ENCODE data around the gene FHIT. TPM values are rescaled to one million over a fixed set of nuclear protein-coding genes. Genes with fewer than 3 reads are reported as not detected.

FHIT gene
- total and polyA plus RNA-seq, 8 donors = 1.8 to 10.6 (median 7.1) TPM

DNA sequence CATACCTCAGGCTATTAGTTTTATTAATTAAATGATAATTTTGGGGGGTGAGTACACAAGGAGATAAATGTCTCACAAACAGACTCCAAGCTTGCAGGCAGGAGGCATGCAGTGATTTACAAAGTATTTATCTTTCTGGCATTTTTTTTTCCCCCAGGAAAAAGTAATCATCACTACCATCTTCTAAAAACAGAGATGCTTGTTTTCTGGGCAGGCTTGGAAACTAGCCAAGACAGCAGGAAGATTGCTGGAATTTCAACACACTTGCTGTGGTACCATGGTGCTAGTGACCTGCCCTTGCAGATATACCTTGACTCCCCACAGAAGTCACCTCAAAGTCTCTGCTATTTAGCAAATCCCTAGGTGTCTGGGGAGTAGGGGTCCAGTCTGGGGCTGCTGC, 1468.6 kb downstream of the FHIT start:
- TF ChIP-seq POLR2A (IDR thresholded peaks at IDR 0.05) (no peak), EP300 (IDR thresholded peaks at IDR 0.05) (no peak), POLR2AphosphoS5 (IDR thresholded peaks at IDR 0.05) (no peak)
- TF ChIP-seq, protein P1, sequence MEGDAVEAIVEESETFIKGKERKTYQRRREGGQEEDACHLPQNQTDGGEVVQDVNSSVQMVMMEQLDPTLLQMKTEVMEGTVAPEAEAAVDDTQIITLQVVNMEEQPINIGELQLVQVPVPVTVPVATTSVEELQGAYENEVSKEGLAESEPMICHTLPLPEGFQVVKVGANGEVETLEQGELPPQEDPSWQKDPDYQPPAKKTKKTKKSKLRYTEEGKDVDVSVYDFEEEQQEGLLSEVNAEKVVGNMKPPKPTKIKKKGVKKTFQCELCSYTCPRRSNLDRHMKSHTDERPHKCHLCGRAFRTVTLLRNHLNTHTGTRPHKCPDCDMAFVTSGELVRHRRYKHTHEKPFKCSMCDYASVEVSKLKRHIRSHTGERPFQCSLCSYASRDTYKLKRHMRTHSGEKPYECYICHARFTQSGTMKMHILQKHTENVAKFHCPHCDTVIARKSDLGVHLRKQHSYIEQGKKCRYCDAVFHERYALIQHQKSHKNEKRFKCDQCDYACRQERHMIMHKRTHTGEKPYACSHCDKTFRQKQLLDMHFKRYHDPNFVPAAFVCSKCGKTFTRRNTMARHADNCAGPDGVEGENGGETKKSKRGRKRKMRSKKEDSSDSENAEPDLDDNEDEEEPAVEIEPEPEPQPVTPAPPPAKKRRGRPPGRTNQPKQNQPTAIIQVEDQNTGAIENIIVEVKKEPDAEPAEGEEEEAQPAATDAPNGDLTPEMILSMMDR (IDR thresholded peaks at IDR 0.05) = no peak
- H3K4me3 ChIP-seq = no peak overlapping the region
- H3K4me1 ChIP-seq = no peaks in the 10 kb centered on the region
- H3K27me3 ChIP-seq = no peaks in the 10 kb centered on the region
- H3K27ac ChIP-seq = no peak overlapping the region
- no peaks in the 10 kb centered on the region for H3K36me3 ChIP-seq
- intact Hi-C loops (cut with DNase I; ENCODE audit: low total_unique reads) = no loop called here
- H3K9me3 ChIP-seq = no peaks in the 10 kb centered on the region
- no peak for DNase-seq

DNA sequence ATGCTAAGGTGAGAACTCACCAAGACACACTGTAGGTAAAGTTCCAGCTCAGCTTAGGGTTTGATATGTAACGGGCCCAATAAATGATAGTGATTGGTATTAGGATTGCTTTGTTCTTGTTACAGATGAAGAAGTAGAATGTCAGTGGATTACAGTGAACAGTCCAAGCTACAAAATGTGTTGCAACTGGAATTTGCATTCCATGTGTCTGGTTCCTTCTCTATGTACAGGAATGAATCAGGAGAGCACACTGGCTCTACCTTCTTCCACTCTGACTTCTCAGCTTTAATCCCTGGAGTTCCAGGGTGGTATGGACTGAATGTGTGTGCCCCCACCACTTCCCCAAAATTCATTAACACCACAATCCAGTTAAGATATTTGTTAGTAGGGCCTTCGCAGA, 1471.0 kb downstream of the FHIT start:
- Histone ChIP-seq H3K36me3 (no peaks in the 10 kb centered on the region), H3K9me3 (no peaks in the 10 kb centered on the region), H3K4me1 (no peaks in the 10 kb centered on the region), H3K27ac (no peak overlapping the region), H3K27me3 (no peaks in the 10 kb centered on the region), H3K4me3 (no peak overlapping the region)
- TF ChIP-seq, protein P1 (IDR thresholded peaks at IDR 0.05) = no peak
- TF ChIP-seq POLR2A (IDR thresholded peaks at IDR 0.05) = no peak
- no peak for TF ChIP-seq POLR2AphosphoS5 (IDR thresholded peaks at IDR 0.05)
- TF ChIP-seq EP300 (IDR thresholded peaks at IDR 0.05) = no peak
- intact Hi-C loops (cut with DNase I; ENCODE audit: low total_unique reads) = no loop called here
- DNase-seq = no peak
- 97 to 100% (median 98%) methylated on average over 2 of the region's 2 CpGs for WGBS, 5 donors

DNA sequence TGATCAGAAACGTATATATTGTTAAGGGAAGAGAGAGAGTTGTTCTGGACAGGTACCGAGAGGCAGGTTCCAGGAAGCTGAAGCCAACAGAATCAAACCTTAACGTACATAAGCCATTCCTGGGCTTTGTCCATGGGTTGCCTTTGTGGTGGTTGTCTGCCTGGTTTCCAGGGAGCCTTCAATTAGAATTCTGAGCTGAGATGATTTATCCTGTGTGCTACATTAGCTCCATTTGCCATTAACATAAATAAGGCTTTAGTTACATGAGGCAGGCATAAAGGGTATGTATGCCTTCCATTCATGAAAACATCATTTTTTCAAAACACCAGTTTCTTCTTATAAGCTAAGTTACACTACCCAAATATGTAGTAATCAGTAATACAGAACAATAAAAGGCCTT, 1472.0 kb downstream of the FHIT start:
- no peaks in the 10 kb centered on the region for H3K27me3 ChIP-seq
- TF ChIP-seq POLR2A (IDR thresholded peaks at IDR 0.05) = no peak
- TF ChIP-seq, protein P1 (IDR thresholded peaks at IDR 0.05) = no peak
- TF ChIP-seq EP300 (IDR thresholded peaks at IDR 0.05) = no peak
- no peak for TF ChIP-seq POLR2AphosphoS5 (IDR thresholded peaks at IDR 0.05)
- H3K4me1 ChIP-seq = no peaks in the 10 kb centered on the region
- H3K36me3 ChIP-seq = no peaks in the 10 kb centered on the region
- no peaks in the 10 kb centered on the region for H3K9me3 ChIP-seq
- intact Hi-C loops (cut with DNase I; ENCODE audit: low total_unique reads) = no loop called here
- no peak for DNase-seq
- H3K4me3 ChIP-seq = no peak overlapping the region
- H3K27ac ChIP-seq = no peak overlapping the region
- WGBS, 5 donors = 92 to 99% (median 95%) methylated on average over 3 of the region's 3 CpGs

DNA sequence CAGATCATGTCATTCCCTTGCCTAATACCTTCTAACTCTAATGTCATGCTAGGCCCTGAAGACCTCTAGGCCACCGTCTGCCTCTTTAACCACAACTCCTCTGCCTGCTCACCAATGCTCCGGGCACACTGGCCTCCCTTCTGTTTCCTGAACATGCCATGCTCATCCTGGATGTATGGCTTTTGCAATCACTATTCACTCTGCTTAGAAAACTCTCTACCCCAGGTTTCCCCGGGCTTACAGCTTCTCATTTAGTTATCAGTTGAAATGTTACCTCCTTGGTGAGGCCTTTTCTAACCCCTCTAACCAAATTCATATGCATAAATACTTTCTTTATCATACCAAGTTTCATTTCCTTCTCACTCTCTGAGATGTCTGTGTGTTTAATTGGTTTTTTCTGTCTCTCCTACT, 1473.6 kb downstream of the FHIT start:
- DNase-seq = no peak
- WGBS, 5 donors = 69 to 94% (median 80%) methylated on average over 3 of the region's 3 CpGs
- H3K27ac ChIP-seq = no peak overlapping the region
- no peak overlapping the region for H3K4me3 ChIP-seq
- H3K27me3 ChIP-seq = no peaks in the 10 kb centered on the region
- intact Hi-C loops (cut with DNase I; ENCODE audit: low total_unique reads) = no loop called here
- no peak for TF ChIP-seq POLR2AphosphoS5 (IDR thresholded peaks at IDR 0.05)
- TF ChIP-seq, protein P1 (IDR thresholded peaks at IDR 0.05) = no peak
- no peak for TF ChIP-seq EP300 (IDR thresholded peaks at IDR 0.05)
- no peak for TF ChIP-seq POLR2A (IDR thresholded peaks at IDR 0.05)
- H3K36me3 ChIP-seq = no peaks in the 10 kb centered on the region
- H3K9me3 ChIP-seq = no peaks in the 10 kb centered on the region
- peaks cover 0 to 2% (median 0%) of the 10 kb centered on the region in 4 donors for H3K4me1 ChIP-seq
